NCI-H524 treated with DMSO at 0.1 percent for 48 hours (cell line): ENCODE results near the gene KCNT1.

Experiments
- DNase-seq: peaks from one replicate; lab custom pipeline; 2025; lab: John Stamatoyannopoulos, UW

Gene KCNT1

GRCh38 chr9:135700525-135700924, 1.5 kb upstream of the KCNT1 start:
- no peak for DNase-seq

- no peak for DNase-seq
Measured at GRCh38 chr9:135701067-135701958, 672 bp upstream of the KCNT1 start.

- no peak for DNase-seq
Measured at GRCh38 chr9:135703726-135704125, 1.7 kb downstream of the KCNT1 start.

- no peak for DNase-seq
Measured at GRCh38 chr9:135704483-135704882, 2.5 kb downstream of the KCNT1 start.

- no peak for DNase-seq
Measured at GRCh38 chr9:135705376-135705775, 3.4 kb downstream of the KCNT1 start.

GRCh38 chr9:135706288-135706687, 4.3 kb downstream of the KCNT1 start:
- DNase-seq, result peak; percentile 41

GRCh38 chr9:135707252-135708138, 5.5 kb downstream of the KCNT1 start:
- DNase-seq, result no peak

- DNase-seq, result no peak
Measured at GRCh38 chr9:135708164-135708563, 6.2 kb downstream of the KCNT1 start.

GRCh38 chr9:135711391-135711790, 9.4 kb downstream of the KCNT1 start:
- DNase-seq, result peak; percentile 19

- DNase-seq, result no peak
Measured at GRCh38 chr9:135711881-135712280, 9.9 kb downstream of the KCNT1 start.

- no peak for DNase-seq
Measured at GRCh38 chr9:135712613-135713295, 10.8 kb downstream of the KCNT1 start.

GRCh38 chr9:135714242-135715055, 12.5 kb downstream of the KCNT1 start:
- no peak for DNase-seq

- DNase-seq, result no peak
Measured at GRCh38 chr9:135715056-135715595, 13.1 kb downstream of the KCNT1 start.

- no peak for DNase-seq
Measured at GRCh38 chr9:135716045-135716444, 14.1 kb downstream of the KCNT1 start.

- DNase-seq, result no peak
Measured at GRCh38 chr9:135717410-135717809, 15.4 kb downstream of the KCNT1 start.

- DNase-seq, result no peak
Measured at GRCh38 chr9:135718616-135719015, 16.6 kb downstream of the KCNT1 start.

GRCh38 chr9:135719472-135719871, 17.5 kb downstream of the KCNT1 start:
- no peak for DNase-seq

- DNase-seq, result no peak
Measured at GRCh38 chr9:135722365-135722764, 20.4 kb downstream of the KCNT1 start.

- DNase-seq, result no peak
Measured at GRCh38 chr9:135724186-135724787, 22.3 kb downstream of the KCNT1 start.

GRCh38 chr9:135726138-135726853, 24.3 kb downstream of the KCNT1 start:
- no peak for DNase-seq
